ENCODE results near the gene KNDC1. TPM values are rescaled to one million over a fixed set of nuclear protein-coding genes. Genes with fewer than 3 reads are reported as not detected.

Gene KNDC1
- polyA plus RNA-seq, 1 donor (not counting 4 experiments of a cell fraction or from before 2014, with no cell fraction given): 0.20 TPM

DNA sequence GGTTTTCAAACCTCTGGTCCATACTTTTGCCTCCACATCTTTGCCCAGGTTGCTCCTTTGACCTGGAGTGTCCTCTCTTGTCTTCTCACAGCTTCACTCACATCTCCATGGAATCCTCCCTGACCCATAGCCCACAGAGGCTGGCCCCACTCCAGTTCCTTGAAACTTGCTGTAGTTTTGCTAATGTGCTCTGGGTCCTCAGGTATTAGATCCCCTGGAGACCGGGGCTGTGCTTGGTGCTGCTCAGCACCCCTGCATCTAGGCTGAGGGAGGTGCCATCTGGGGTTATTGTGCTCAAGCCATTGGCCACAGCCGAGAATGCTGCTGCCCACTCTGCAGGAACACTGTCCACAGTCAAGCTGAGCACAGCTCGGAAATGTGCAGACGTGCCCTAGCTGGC is 16.5 kb downstream of the KNDC1 start:
- Histone ChIP-seq H3K9ac (ENCODE audit: control insufficient read depth, extremely low read depth, insufficient read depth, low read length) (no peak overlapping the region), H2AFZ (ENCODE audit: control insufficient read depth, low read length) (no peak overlapping the region), H3K27ac (ENCODE audit: control insufficient read depth, insufficient read depth, low read length) (no peak overlapping the region), H3K36me3 (ENCODE audit: control insufficient read depth in 2 of 2, extremely low read depth in 1 of 2, insufficient read depth in 2 of 2, low read length in 2 of 2) (no peaks in the 10 kb centered on the region), H3K4me3 (ENCODE audit: control insufficient read depth in 2 of 3, extremely low read depth in 1 of 3, insufficient read depth in 2 of 3, low read depth in 1 of 3, low read length in 3 of 3) (no peak overlapping the region), H3K9me3 (ENCODE audit: control insufficient read depth, low read depth, low read length) (peaks cover 16% of the 10 kb centered on the region), H3K27me3 (ENCODE audit: control insufficient read depth, extremely low read depth, insufficient read depth, low read length) (no peaks in the 10 kb centered on the region), H3K4me2 (ENCODE audit: control insufficient read depth, extremely low read depth, insufficient read depth, low read depth, low read length) (no peak overlapping the region), H4K20me1 (ENCODE audit: control insufficient read depth, extremely low read depth, insufficient read depth, low read length) (no peaks in the 10 kb centered on the region), H3K9me1 (ENCODE audit: control insufficient read depth, extremely low read depth, insufficient read depth, low read length) (no peaks in the 10 kb centered on the region), H3K79me2 (ENCODE audit: control insufficient read depth, insufficient read depth, low read length) (no peaks in the 10 kb centered on the region), H3K4me1 (ENCODE audit: control insufficient read depth, extremely low read depth, insufficient read depth, low read length) (no peaks in the 10 kb centered on the region)
- dilution Hi-C loops (cut with MboI; ENCODE audit: extremely low pct_ligation_motif_present, low sequenced_read_pairs): no loop called here
- TF ChIP-seq, protein P1, sequence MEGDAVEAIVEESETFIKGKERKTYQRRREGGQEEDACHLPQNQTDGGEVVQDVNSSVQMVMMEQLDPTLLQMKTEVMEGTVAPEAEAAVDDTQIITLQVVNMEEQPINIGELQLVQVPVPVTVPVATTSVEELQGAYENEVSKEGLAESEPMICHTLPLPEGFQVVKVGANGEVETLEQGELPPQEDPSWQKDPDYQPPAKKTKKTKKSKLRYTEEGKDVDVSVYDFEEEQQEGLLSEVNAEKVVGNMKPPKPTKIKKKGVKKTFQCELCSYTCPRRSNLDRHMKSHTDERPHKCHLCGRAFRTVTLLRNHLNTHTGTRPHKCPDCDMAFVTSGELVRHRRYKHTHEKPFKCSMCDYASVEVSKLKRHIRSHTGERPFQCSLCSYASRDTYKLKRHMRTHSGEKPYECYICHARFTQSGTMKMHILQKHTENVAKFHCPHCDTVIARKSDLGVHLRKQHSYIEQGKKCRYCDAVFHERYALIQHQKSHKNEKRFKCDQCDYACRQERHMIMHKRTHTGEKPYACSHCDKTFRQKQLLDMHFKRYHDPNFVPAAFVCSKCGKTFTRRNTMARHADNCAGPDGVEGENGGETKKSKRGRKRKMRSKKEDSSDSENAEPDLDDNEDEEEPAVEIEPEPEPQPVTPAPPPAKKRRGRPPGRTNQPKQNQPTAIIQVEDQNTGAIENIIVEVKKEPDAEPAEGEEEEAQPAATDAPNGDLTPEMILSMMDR (optimal IDR thresholded peaks at IDR 0.05 in 1 of 3, IDR thresholded peaks at IDR 0.05 in 1 of 3, conservative IDR thresholded peaks at IDR 0.05 in 1 of 3; ENCODE audit: extremely low read depth in 1 of 3, insufficient read depth in 2 of 3, low read length in 3 of 3): no peak
- no peak for TF ChIP-seq EZH2 (IDR thresholded peaks at IDR 0.05; ENCODE audit: low read length)
- no peak for DNase-seq (ENCODE audit: low read depth, low spot score)
- no peak for FAIRE-seq

DNA sequence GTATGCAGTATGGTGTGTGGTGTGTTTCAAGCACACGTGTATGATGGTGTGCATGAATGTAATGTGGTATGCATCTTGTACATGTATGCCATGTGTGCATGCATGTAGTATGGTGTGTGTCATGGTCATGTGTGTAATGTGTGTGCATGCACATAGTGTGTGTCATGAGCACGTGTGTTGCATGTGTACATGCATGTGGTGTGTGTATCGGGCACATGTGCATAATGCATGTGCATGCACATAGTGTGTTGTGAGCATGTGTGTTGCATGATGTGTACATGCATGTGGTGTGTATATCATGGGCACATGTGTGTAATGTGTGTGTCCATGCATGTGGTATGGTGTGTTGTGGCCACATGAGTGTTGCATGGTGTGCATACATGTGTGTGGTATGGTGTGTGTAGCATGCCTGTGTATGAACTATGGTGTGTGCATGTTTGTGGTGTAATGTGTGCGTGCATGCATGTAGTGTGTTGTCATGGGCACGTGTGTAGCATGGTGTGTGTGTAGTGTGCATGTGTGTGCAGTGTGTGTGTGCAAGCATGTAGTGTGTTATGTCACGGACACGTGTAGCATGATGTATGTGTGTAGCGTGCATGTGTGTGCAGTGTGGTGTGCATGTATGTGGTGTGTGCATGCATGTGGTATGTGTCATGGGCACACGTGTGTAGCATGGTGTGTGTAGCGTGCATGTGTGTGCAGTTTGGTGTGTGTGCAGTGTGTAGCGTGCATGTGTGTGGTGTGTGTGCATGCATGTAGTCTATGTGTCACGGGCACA is 17.6 kb downstream of the KNDC1 start:
- Histone ChIP-seq H3K4me3 (ENCODE audit: control insufficient read depth in 2 of 3, extremely low read depth in 1 of 3, insufficient read depth in 2 of 3, low read depth in 1 of 3, low read length in 3 of 3) (no peak overlapping the region), H3K79me2 (ENCODE audit: control insufficient read depth, insufficient read depth, low read length) (no peaks in the 10 kb centered on the region), H3K9me3 (ENCODE audit: control insufficient read depth, low read depth, low read length) (peaks cover 16% of the 10 kb centered on the region), H3K36me3 (ENCODE audit: control insufficient read depth in 2 of 2, extremely low read depth in 1 of 2, insufficient read depth in 2 of 2, low read length in 2 of 2) (no peaks in the 10 kb centered on the region), H4K20me1 (ENCODE audit: control insufficient read depth, extremely low read depth, insufficient read depth, low read length) (no peaks in the 10 kb centered on the region), H3K4me1 (ENCODE audit: control insufficient read depth, extremely low read depth, insufficient read depth, low read length) (no peaks in the 10 kb centered on the region), H3K4me2 (ENCODE audit: control insufficient read depth, extremely low read depth, insufficient read depth, low read depth, low read length) (no peak overlapping the region), H3K9ac (ENCODE audit: control insufficient read depth, extremely low read depth, insufficient read depth, low read length) (no peak overlapping the region), H3K27me3 (ENCODE audit: control insufficient read depth, extremely low read depth, insufficient read depth, low read length) (no peaks in the 10 kb centered on the region), H2AFZ (ENCODE audit: control insufficient read depth, low read length) (no peak overlapping the region), H3K27ac (ENCODE audit: control insufficient read depth, insufficient read depth, low read length) (no peak overlapping the region), H3K9me1 (ENCODE audit: control insufficient read depth, extremely low read depth, insufficient read depth, low read length) (no peaks in the 10 kb centered on the region)
- FAIRE-seq (no peak), DNase-seq (ENCODE audit: low read depth, low spot score) (no peak)
- TF ChIP-seq EZH2 (IDR thresholded peaks at IDR 0.05; ENCODE audit: low read length): no peak
- TF ChIP-seq, protein P1 (optimal IDR thresholded peaks at IDR 0.05 in 1 of 3, IDR thresholded peaks at IDR 0.05 in 1 of 3, conservative IDR thresholded peaks at IDR 0.05 in 1 of 3; ENCODE audit: extremely low read depth in 1 of 3, insufficient read depth in 2 of 3, low read length in 3 of 3): no peak
- dilution Hi-C loops (cut with MboI; ENCODE audit: extremely low pct_ligation_motif_present, low sequenced_read_pairs): no loop called here
